Activated naive CD8-positive, alpha-beta T cell treated with anti-CD3 and anti-CD28 coated beads, Interleukin-2, amount 10 ng/mL, durations not matched to agents 7 days and 5 days (primary cell): ENCODE results near the gene CXCL13. TPM values are rescaled to one million over a fixed set of nuclear protein-coding genes. Genes with fewer than 3 reads are reported as not detected.
"Not testable (repeated sequence)": the region's sequence is repeated elsewhere in the genome, so short reads cannot be mapped to it uniquely, and the experiment has no call there.

Source experiments
- ATAC-seq: fragments of 150-1000 bp; cut with Tn5 transposase; one replicate; pipeline ENCODE4 v1.10.0; 2021; ENCODE audit warnings: low read depth, moderate library complexity
- POLR2A ChIA-PET: fragments of 350-600 bp; sonication (Branson Sonifier 250); formaldehyde crosslinking; loops from one replicate; lab custom pipeline; 2021; ENCODE audit warnings: antibody characterized with exemption; lab: Charles Lee
- DNase-seq: peaks from one replicate; pipeline ENCODE4 v3.0.0; 2021
- H3K27ac Mint-ChIP-seq: one replicate; pipeline ENCODE4 v1.8.0; 2022; ENCODE audit warnings: mild to moderate bottlenecking, mixed read lengths
- H3K27me3 Mint-ChIP-seq: one replicate; pipeline ENCODE4 v1.8.0; 2022; ENCODE audit warnings: mild to moderate bottlenecking, moderate library complexity, mixed read lengths
- H3K36me3 Mint-ChIP-seq: one replicate; pipeline ENCODE4 v1.8.0; 2021; ENCODE audit warnings: mild to moderate bottlenecking, mixed read lengths
- H3K4me1 Mint-ChIP-seq: one replicate; pipeline ENCODE4 v1.8.0; 2021; ENCODE audit warnings: mixed read lengths
- H3K4me3 Mint-ChIP-seq: one replicate; pipeline ENCODE4 v1.8.0; 2022; ENCODE audit warnings: mild to moderate bottlenecking, moderate library complexity, mixed read lengths
- H3K9me3 Mint-ChIP-seq: one replicate; pipeline ENCODE4 v1.8.0; 2021; ENCODE audit warnings: mixed read lengths
- total RNA-seq, 2 experiments: library from RNA; stranded (reverse); gene quantifications; one replicate each; pipeline ENCODE4 v1.2.3, GENCODE V29; 2021

The CXCL13 gene
- total RNA-seq, 2 experiments from 2014 or later, result not detected

- POLR2A ChIA-PET, result no interaction called here
- no peak overlapping the region for H3K4me3 Mint-ChIP-seq
- H3K27ac Mint-ChIP-seq, result no peak overlapping the region
- no peaks in the 10 kb centered on the region for H3K4me1 Mint-ChIP-seq
- H3K27me3 Mint-ChIP-seq, result peaks cover 5% of the 10 kb centered on the region
- ATAC-seq (no peak), DNase-seq (no peak)
- peaks cover 11% of the 10 kb centered on the region for H3K9me3 Mint-ChIP-seq
- H3K36me3 Mint-ChIP-seq, result no peaks in the 10 kb centered on the region
Observed at GRCh38 chr4:77652237-77652897, 46.7 kb downstream of the CXCL13 start.

GRCh38 chr4:77653162-77653758 is 47.6 kb downstream of the CXCL13 start:
- Mint-ChIP-seq H3K27ac (no peak overlapping the region), H3K27me3 (peaks cover 5% of the 10 kb centered on the region), H3K4me3 (no peak overlapping the region), H3K4me1 (no peaks in the 10 kb centered on the region), H3K36me3 (no peaks in the 10 kb centered on the region), H3K9me3 (peaks cover 16% of the 10 kb centered on the region)
- ATAC-seq (no peak), DNase-seq (no peak)
- POLR2A ChIA-PET, result no interaction called here

GRCh38 chr4:77660318-77660717 is 54.7 kb downstream of the CXCL13 start:
- POLR2A ChIA-PET, DNase-seq, H3K27ac Mint-ChIP-seq, H3K4me1 Mint-ChIP-seq, H3K36me3 Mint-ChIP-seq, ATAC-seq, H3K4me3 Mint-ChIP-seq, H3K27me3 Mint-ChIP-seq: not testable (repeated sequence)
- peaks cover 15% of the 10 kb centered on the region for H3K9me3 Mint-ChIP-seq

Other genes with a start within 250 kb of the CXCL13 start
- 100 to 1,000 TPM; 160 to 164 TPM for gene CNOT6L, start 213.5 kb downstream of the CXCL13 start, total RNA-seq